ENCODE measurements around the gene ZIC1. TPM values are rescaled to one million over a fixed set of nuclear protein-coding genes. Genes with fewer than 3 reads are reported as not detected.

The ZIC1 gene
- total RNA-seq, 2 donors from 2014 or later: not detected

- intact Hi-C loops (cut with DNase I, micrococcal nuclease): no loop called here
- ATAC-seq: no peak
- DNase-seq: no peak
These were observed 7.8 kb downstream of the ZIC1 start for GRCh38 chr3:147416931-147417330.

- ATAC-seq: no peak
- DNase-seq: no peak
- intact Hi-C loops (cut with DNase I, micrococcal nuclease): no loop called here
These were observed 8.6 kb downstream of the ZIC1 start for GRCh38 chr3:147417551-147418295.

DNA sequence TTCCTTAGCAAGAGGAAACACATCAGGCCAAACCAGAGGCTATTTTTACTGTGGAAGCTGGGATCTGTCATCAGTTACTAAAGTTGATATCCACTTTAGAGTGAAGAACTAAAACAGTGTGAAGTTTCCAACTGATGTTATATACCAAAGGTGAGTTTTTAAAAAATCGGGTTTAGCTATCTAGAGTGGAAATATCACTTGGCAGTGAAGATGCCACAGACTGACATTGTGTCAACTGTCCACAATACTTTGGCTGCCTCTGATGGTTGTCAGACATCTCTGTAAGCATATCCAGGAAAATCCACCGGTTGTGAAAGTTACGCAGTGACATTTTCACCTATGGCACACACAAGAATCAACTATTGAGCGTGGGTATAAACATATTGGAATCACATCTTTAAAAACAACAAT lies 9.2 kb downstream of the ZIC1 start:
- ATAC-seq (no peak), DNase-seq (no peak)
- intact Hi-C loops (cut with DNase I, micrococcal nuclease): no loop called here

GRCh38 chr3:147418808-147419701 lies 9.9 kb downstream of the ZIC1 start:
- intact Hi-C loops (cut with DNase I, micrococcal nuclease): no loop called here
- DNase-seq (no peak), ATAC-seq (no peak)

DNA sequence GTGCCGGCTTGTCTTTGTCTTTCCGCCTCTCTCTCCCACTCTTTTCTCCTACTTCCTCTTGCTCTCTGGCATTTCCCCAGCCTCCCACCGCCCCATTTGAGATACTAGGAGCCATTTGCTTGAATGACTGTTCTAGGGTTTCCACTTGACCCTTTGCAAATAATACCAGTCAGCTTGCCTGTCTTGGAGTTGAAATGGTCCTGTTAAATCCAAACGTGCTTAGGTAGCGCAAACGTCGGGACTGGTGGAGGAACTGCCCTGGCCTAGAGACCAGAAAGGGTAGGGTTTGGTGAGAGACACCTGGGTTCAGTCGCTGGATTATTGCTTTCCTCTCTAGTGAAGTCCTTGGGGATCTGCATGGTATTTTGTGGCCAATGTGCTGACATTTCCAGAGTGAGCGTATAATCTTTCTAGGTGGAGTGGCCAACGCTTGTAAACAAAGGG lies 10.6 kb downstream of the ZIC1 start:
- ATAC-seq: no peak
- intact Hi-C loops (cut with DNase I, micrococcal nuclease): no loop called here

DNA sequence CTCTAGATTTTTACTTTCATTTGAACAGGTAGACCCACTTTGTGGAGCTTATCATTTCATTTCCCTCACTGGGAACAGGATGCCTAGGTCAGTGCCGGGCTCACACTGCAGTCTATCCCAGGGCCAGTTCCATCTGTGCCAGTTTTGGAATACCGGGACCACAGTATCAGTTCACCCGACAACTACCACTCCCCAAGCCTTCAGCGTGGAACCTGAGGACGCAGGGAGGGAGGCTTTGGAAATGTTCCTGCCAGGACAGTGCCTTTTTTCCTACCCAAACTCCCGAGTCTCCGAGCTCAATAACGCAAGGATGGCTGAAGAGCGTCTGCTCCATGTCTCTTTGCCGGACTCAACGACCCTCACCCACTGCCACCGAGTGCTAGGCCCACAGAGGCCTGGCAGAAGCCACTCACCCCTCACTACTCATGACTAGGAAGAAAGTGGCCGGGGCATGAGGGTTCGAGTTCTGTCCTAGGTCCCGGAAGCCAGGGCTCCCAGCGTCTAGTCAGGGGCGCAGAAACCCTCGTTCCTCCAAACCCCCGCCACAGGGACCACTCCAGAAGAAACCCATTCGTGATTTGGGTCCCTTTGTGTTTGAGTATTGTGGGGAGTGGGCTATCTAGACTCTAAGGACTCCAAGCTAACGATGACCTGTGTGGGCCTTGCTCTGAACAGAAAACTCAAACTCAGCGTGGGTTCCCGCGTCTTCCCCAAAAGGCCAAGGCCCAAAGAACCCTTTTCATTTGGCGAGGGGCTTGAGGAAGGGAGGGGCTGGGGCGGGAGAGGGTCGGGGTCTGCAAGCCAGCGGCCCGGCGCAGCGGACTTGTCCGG lies 11.4 kb downstream of the ZIC1 start:
- DNase-seq (no peak), ATAC-seq (no peak)
- intact Hi-C loops (cut with DNase I, micrococcal nuclease): no loop called here

More for the DNA sequence above, 10.6 kb downstream of the ZIC1 start:
- no peak for DNase-seq

- DNase-seq (no peak), ATAC-seq (no peak)
- intact Hi-C loops (cut with DNase I, micrococcal nuclease): no loop called here
These were observed 12.2 kb downstream of the ZIC1 start for GRCh38 chr3:147421184-147421912.

- ATAC-seq (no peak), DNase-seq (no peak)
- intact Hi-C loops (cut with DNase I, micrococcal nuclease): no loop called here
These were observed 13.0 kb downstream of the ZIC1 start for GRCh38 chr3:147422196-147422595.

- intact Hi-C loops (cut with DNase I, micrococcal nuclease): no loop called here
- no peak for DNase-seq
- ATAC-seq: no peak
These were observed 13.7 kb downstream of the ZIC1 start for GRCh38 chr3:147422601-147423536.

- ATAC-seq: no peak
- no peak for DNase-seq
- intact Hi-C loops (cut with DNase I, micrococcal nuclease): no loop called here
These were observed 14.3 kb downstream of the ZIC1 start for GRCh38 chr3:147423537-147423797.

- intact Hi-C loops (cut with DNase I, micrococcal nuclease): no loop called here
- no peak for DNase-seq
- no peak for ATAC-seq
These were observed 14.8 kb downstream of the ZIC1 start for GRCh38 chr3:147423798-147424580.

- no peak for ATAC-seq
- intact Hi-C loops (cut with DNase I, micrococcal nuclease): no loop called here
- no peak for DNase-seq
These were observed 15.6 kb downstream of the ZIC1 start for GRCh38 chr3:147424581-147425387.

- ATAC-seq (no peak), DNase-seq (no peak)
- intact Hi-C loops (cut with DNase I, micrococcal nuclease): no loop called here
These were observed 16.3 kb downstream of the ZIC1 start for GRCh38 chr3:147425388-147425850.

GRCh38 chr3:147426931-147427330 lies 17.8 kb downstream of the ZIC1 start:
- DNase-seq: no peak
- intact Hi-C loops (cut with DNase I, micrococcal nuclease): no loop called here
- no peak for ATAC-seq

DNA sequence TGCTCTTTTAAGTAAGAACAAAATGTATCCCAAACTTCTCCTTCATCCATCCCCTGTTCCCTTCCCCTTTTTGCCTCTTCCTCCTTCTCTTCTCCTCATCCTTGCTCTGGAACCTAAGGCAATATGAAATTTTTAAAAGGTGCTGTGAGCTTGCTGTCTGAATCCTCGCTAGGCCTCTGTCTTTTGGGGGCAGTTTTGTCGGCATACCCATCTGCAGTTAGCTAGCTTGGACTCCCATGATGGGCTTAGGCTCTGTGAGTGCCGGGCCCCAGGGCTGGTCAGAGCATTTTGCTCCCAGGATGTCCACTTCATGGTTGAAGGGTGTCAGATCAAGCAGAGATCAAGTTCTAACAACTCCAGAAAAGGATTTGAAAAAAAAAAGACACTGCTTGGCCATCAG lies 18.6 kb downstream of the ZIC1 start:
- intact Hi-C loops (cut with DNase I, micrococcal nuclease): no loop called here
- DNase-seq (no peak), ATAC-seq (no peak)

DNA sequence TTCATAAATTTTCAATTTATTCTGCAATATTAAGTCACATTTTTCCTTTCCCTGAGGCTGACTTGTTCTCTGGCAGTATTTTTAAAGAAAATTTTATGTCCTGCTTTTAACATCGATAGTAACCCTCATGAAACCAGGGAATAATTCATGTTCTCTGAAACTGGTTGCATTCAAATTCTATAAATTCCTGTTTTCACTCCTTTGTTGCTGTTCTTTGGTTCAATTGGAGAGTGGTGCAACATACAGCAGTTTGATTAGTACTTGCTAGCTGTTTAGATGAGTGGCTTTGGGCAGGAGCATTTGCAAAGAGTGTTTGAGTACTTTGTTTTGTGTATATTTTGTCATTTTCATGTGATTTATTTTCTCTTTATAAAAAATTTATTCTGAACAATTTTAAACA lies 19.2 kb downstream of the ZIC1 start:
- DNase-seq (no peak), ATAC-seq (no peak)
- intact Hi-C loops (cut with DNase I, micrococcal nuclease): no loop called here

Measured in left colon (tissue), 2 donors.